ENCODE measurements around the gene FAIM2.

FAIM2 gene

DNA sequence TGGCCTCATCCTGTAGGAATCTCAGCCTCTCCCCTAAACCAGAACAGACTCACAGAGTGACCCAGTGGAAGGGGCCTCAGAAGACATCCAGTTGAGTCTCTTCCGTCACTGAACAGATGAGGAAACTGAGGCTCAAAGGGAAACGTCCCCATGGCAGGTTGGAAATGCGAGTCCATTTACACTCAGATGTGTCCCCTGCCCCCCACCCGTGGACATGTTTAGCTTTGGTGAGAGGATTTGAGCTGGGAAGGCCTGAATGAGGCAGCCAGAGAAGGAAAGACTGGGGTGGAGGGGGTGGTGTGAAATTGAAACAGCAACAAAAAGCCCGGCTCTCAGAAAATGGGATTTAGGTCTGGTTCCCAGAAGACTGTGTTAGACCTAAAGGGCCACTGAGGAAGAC is 1.7 kb downstream of the FAIM2 start:
- CTCF ChIA-PET = interaction anchor here (1.1 to 1.6 kb wide), 2 partner anchors 29 to 43 kb away, joined by 4 to 6 read pairs; no protein-coding TSS in a partner anchor
- POLR2A ChIA-PET = no interaction called here
- no peak for DNase-seq (ENCODE audit: low read depth, low spot score)
- no peak for TF ChIP-seq CTCF (IDR thresholded peaks at IDR 0.05; ENCODE audit: insufficient read depth, low read length, missing control alignments)
- no peak overlapping the region for H3K4me3 ChIP-seq (ENCODE audit: low read depth, low read length)

- ChIA-PET CTCF (interaction anchor here (1.1 kb wide), 2 partner anchors 28 to 60 kb away, joined by 3 to 4 read pairs; no protein-coding TSS in a partner anchor), POLR2A (no interaction called here)
- TF ChIP-seq CTCF (IDR thresholded peaks at IDR 0.05; ENCODE audit: insufficient read depth, low read length, missing control alignments) = no peak
- no peak for DNase-seq (ENCODE audit: low read depth, low spot score)
- H3K4me3 ChIP-seq (ENCODE audit: low read depth, low read length) = no peak overlapping the region
Observed at GRCh38 chr12:49901026-49901425, 2.7 kb downstream of the FAIM2 start.

DNA sequence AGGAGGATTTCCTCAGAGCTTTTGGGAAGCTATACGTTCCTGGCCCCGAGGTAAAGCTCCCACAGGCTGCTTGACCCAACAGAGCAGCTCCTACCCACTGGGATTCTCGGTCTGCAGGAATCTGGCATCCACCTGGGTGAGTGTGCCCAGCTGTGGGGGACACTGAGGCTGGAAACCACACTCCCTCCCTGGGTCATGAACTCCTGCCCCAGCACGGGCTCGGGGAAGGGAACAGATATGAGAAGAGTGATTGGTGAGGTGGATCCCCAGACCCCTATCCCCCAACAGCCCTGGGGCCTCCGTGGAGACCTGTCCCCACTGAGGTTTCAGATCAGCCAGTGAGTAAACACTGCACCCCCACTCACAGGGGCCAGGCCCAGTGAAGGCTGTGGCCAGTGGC is 3.3 kb downstream of the FAIM2 start:
- H3K4me3 ChIP-seq (ENCODE audit: low read depth, low read length) = no peak overlapping the region
- ChIA-PET POLR2A (no interaction called here), CTCF (interaction anchor here (1.1 kb wide), 1 partner anchor 59 kb away, joined by 3 read pairs; no protein-coding TSS in a partner anchor)
- DNase-seq (ENCODE audit: low read depth, low spot score) = no peak
- no peak for TF ChIP-seq CTCF (IDR thresholded peaks at IDR 0.05; ENCODE audit: insufficient read depth, low read length, missing control alignments)

GRCh38 chr12:49899921-49900320 is 3.8 kb downstream of the FAIM2 start:
- ChIA-PET POLR2A (no interaction called here), CTCF (interaction anchor here (1.1 kb wide), 1 partner anchor 59 kb away, joined by 3 read pairs; no protein-coding TSS in a partner anchor)
- DNase-seq (ENCODE audit: low read depth, low spot score) = no peak
- TF ChIP-seq CTCF (IDR thresholded peaks at IDR 0.05; ENCODE audit: insufficient read depth, low read length, missing control alignments) = no peak
- H3K4me3 ChIP-seq (ENCODE audit: low read depth, low read length) = no peak overlapping the region

DNA sequence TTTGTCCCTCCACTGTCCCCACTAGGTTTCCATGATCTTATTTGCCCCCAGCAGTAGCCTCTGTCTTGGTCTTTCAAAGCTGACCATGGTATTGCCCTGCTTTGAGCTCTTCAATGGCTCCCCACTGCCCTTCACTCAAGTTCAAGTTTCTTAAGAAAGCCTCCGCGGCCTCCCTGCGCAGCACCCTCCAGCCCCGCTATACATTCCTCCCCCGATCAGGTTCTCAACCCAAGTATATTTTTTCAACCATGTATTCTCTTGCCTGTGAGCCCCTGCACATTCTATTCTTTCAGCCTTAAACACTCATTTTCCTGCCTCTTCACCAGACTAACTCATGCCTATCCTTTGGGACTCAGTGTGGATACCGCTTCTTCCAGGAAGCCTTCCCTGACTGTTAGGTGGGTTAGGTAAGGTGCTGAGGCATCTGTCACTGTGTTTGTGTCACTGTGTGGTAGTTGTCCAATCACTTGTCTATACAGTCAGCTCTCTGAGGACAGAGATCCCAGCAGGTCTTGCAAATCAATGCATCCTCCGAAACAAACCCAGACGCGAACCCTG is 4.3 kb downstream of the FAIM2 start:
- no peak for TF ChIP-seq CTCF (IDR thresholded peaks at IDR 0.05; ENCODE audit: insufficient read depth, low read length, missing control alignments)
- CTCF ChIA-PET = interaction anchor here (1.2 kb wide), 1 partner anchor 32 kb away, joined by 4 read pairs; no protein-coding TSS in a partner anchor
- no peak overlapping the region for H3K4me3 ChIP-seq (ENCODE audit: low read depth, low read length)
- POLR2A ChIA-PET = no interaction called here
- DNase-seq (ENCODE audit: low read depth, low spot score) = no peak

DNA sequence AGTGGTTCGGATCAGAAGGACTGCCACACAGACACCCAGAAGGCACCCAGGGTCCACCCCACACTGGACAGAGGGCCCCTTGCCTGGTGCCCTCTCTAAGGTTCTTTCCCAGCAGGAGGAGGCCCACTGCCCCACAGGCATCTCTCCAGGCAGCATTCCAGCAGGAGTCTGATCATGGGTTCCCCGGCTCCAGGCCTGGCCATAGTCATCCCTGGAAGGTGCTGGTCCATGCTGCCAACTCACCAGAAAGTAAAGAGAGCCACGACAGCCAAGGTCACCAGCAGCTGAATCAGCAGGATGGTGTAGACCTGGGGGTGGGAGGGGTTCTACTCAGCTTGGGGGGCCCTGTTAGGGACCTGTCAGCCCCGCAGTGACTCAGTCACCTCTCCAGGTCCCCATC is 6.4 kb downstream of the FAIM2 start:
- TF ChIP-seq CTCF (IDR thresholded peaks at IDR 0.05; ENCODE audit: insufficient read depth, low read length, missing control alignments) = no peak
- CTCF ChIA-PET = interaction anchor here (1.2 kb wide), 2 partner anchors 31 to 48 kb away, joined by 3 to 4 read pairs; no protein-coding TSS in a partner anchor

More for the DNA sequence above, 6.4 kb downstream of the FAIM2 start:
- POLR2A ChIA-PET = interaction anchor here (1.0 kb wide), 1 partner anchor 28 kb away, joined by 3 read pairs; no protein-coding TSS in a partner anchor
- no peak overlapping the region for H3K4me3 ChIP-seq (ENCODE audit: low read depth, low read length)
- no peak for DNase-seq (ENCODE audit: low read depth, low spot score)

All from AG04449 (cell line).